Cardiac muscle cell (in vitro differentiated cells and primary cell): ENCODE measurements around the gene ARFIP1. TPM values are rescaled to one million over a fixed set of nuclear protein-coding genes. Genes with fewer than 3 reads are reported as not detected.

Experiments
- DNase-seq, 2 donors: peaks; one replicate each; pipeline versions ENCODE4 v3.0.0 to v3.0.0-alpha.2; 2010 to 2017; ENCODE audit warnings: low read depth in 1 of 2, low spot score in 1 of 2
- H3K27ac ChIP-seq: fragments of 200-600 bp; sonication (generic); 2 replicates; pipeline ENCODE4 v1.5.1; 2016
- H3K27me3 ChIP-seq: fragments of 200-600 bp; sonication (generic); 2 replicates; pipeline ENCODE4 v1.6.0; 2016; ENCODE audit warnings: control low read depth
- H3K36me3 ChIP-seq: fragments of 200-600 bp; sonication (generic); 2 replicates; pipeline ENCODE4 v1.5.1; 2016; ENCODE audit warnings: control low read depth
- H3K4me1 ChIP-seq: fragments of 200-600 bp; sonication (generic); 2 replicates; pipeline ENCODE4 v1.8.1; 2017; ENCODE audit warnings: low read depth, mild to moderate bottlenecking, mixed run types
- H3K4me3 ChIP-seq: fragments of 200-600 bp; sonication (generic); 2 replicates; pipeline ENCODE4 v1.5.1; 2016; ENCODE audit warnings: mild to moderate bottlenecking
- H3K9me3 ChIP-seq: fragments of 200-600 bp; sonication (generic); 2 replicates; pipeline ENCODE4 v1.5.1; 2017; ENCODE audit warnings: low read depth, mild to moderate bottlenecking, control low read depth
- polyA plus RNA-seq: library from polyadenylated mRNA; unstranded; fragments of >200 nt; fragmentation: Nextera tagmentation; extraction: Ambion mirVana; gene quantifications from 2 replicates; pipeline ENCODE4 v1.2.1, GENCODE V29; 2016
- total RNA-seq: library from RNA; depleted of rRNA; stranded (reverse); fragments of >200 nt; gene quantifications from 2 replicates; pipeline ENCODE4 v1.2.3, GENCODE V29; 2016
- TF ChIP-seq, protein P1 (sequence below): IDR thresholded peaks from 2 replicates; pipeline ENCODE4 v1.5.1; 2012; ENCODE audit warnings: low read depth, mild to moderate bottlenecking, low read length

The ARFIP1 gene
- total and polyA plus RNA-seq, 2 experiments from 2014 or later: 19.3 to 26.9 TPM

- H3K36me3 ChIP-seq: no peaks in the 10 kb centered on the region
- no peak overlapping the region for H3K27ac ChIP-seq
- no peak for DNase-seq
- peaks cover 2% of the 10 kb centered on the region for H3K4me1 ChIP-seq
- TF ChIP-seq, protein P1, sequence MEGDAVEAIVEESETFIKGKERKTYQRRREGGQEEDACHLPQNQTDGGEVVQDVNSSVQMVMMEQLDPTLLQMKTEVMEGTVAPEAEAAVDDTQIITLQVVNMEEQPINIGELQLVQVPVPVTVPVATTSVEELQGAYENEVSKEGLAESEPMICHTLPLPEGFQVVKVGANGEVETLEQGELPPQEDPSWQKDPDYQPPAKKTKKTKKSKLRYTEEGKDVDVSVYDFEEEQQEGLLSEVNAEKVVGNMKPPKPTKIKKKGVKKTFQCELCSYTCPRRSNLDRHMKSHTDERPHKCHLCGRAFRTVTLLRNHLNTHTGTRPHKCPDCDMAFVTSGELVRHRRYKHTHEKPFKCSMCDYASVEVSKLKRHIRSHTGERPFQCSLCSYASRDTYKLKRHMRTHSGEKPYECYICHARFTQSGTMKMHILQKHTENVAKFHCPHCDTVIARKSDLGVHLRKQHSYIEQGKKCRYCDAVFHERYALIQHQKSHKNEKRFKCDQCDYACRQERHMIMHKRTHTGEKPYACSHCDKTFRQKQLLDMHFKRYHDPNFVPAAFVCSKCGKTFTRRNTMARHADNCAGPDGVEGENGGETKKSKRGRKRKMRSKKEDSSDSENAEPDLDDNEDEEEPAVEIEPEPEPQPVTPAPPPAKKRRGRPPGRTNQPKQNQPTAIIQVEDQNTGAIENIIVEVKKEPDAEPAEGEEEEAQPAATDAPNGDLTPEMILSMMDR: no peak
- H3K27me3 ChIP-seq: peaks cover 100% of the 10 kb centered on the region
- H3K4me3 ChIP-seq: peak overlapping the region; percentile 69
- no peaks in the 10 kb centered on the region for H3K9me3 ChIP-seq
These were observed 158.6 kb downstream of the ARFIP1 start for GRCh38 chr4:152938237-152938947.

DNA sequence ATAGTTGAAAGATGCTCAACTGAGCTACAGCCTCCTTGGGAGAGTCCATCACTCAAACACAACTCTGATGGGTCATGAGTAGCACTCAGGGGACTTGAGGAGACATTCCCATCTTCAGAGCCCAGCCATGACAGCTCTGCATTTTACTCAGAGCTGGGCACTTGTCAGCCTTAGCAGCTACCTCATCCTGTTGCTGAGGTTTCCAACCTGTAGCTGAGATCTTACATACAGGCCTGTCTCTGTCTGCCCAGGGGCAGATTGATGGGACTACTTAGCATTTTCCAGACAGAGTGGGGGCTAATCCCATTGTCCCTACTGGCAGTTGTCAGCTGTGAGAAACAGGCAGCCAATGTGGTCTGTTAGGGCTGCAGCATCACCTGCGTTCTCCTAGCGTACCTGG is 159.9 kb downstream of the ARFIP1 start:
- no peaks in the 10 kb centered on the region for H3K9me3 ChIP-seq
- H3K4me1 ChIP-seq: peaks cover 2% of the 10 kb centered on the region
- no peak for DNase-seq
- H3K36me3 ChIP-seq: no peaks in the 10 kb centered on the region
- no peak overlapping the region for H3K4me3 ChIP-seq
- TF ChIP-seq, protein P1: no peak
- no peak overlapping the region for H3K27ac ChIP-seq
- peaks cover 94% of the 10 kb centered on the region for H3K27me3 ChIP-seq

DNA sequence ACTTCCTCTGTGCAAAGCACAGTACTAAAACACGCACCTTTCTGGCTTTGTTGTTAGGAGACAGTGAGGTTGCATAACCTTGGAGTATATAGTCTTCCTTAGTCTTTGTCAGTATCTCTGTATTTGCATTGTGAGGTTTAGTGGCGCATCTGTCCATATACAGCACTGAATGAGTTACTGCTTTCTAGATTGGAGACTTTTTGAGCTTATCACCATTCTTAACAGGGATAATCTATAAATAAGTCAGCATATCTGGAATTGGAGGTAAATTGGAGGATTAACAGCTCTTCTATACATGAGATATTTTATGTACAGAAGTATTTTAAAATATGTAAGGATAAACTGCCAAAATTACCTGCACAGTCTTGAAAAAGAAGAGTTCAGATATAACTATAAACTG is 160.7 kb downstream of the ARFIP1 start:
- Histone ChIP-seq H3K27me3 (peaks cover 88% of the 10 kb centered on the region), H3K36me3 (no peaks in the 10 kb centered on the region), H3K27ac (no peak overlapping the region), H3K4me1 (peaks cover 2% of the 10 kb centered on the region), H3K4me3 (no peak overlapping the region), H3K9me3 (no peaks in the 10 kb centered on the region)
- TF ChIP-seq, protein P1: no peak
- no peak for DNase-seq

DNA sequence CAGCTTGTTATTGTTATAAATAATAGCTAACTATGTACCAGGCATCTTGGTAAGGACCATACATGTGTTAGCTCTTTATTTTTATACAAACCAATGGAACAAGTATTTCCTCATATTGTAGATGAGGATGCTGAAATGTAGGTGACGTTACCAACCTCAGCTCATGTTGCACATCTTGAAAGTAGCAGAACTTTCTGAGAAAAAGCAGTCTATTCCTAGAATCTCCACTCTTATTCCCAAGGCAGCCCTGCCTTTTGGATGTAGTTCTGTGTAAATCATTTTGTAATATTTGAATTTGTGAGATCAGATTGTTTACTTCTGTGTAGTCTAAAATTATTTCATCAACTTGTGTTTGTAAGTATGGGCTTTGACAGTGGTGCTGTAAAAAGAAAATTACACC is 161.7 kb downstream of the ARFIP1 start:
- TF ChIP-seq, protein P1: no peak
- no peaks in the 10 kb centered on the region for H3K9me3 ChIP-seq
- H3K4me3 ChIP-seq: no peak overlapping the region
- H3K36me3 ChIP-seq: no peaks in the 10 kb centered on the region
- DNase-seq: no peak
- H3K4me1 ChIP-seq: peaks cover 2% of the 10 kb centered on the region
- H3K27ac ChIP-seq: no peak overlapping the region
- H3K27me3 ChIP-seq: peaks cover 79% of the 10 kb centered on the region

- TF ChIP-seq, protein P1: no peak
These were observed 162.6 kb downstream of the ARFIP1 start for GRCh38 chr4:152942346-152942745.

More at GRCh38 chr4:152942346-152942745, 162.6 kb downstream of the ARFIP1 start:
- no peak overlapping the region for H3K4me3 ChIP-seq
- peaks cover 76% of the 10 kb centered on the region for H3K27me3 ChIP-seq
- no peaks in the 10 kb centered on the region for H3K36me3 ChIP-seq
- DNase-seq: no peak
- no peaks in the 10 kb centered on the region for H3K9me3 ChIP-seq
- H3K4me1 ChIP-seq: peaks cover 2% of the 10 kb centered on the region
- no peak overlapping the region for H3K27ac ChIP-seq
